ENCODE results near the gene C2CD2L. TPM values are rescaled to one million over a fixed set of nuclear protein-coding genes. Genes with fewer than 3 reads are reported as not detected.

The C2CD2L gene
- total and polyA plus RNA-seq, 2 of the 4 experiments (the other 2 are of a cell fraction), result 2.2 to 8.7 TPM

- in situ Hi-C loops (cut with MboI; ENCODE audit: low sequenced_read_pairs), result no loop called here
- Histone ChIP-seq H3K27me3 (ENCODE audit: control insufficient read depth, insufficient read depth, low read length) (no peaks in the 10 kb centered on the region), H3K9me1 (ENCODE audit: insufficient read depth, low read length) (peaks cover 21% of the 10 kb centered on the region), H3K4ac (ENCODE audit: low read depth, low read length) (no peak overlapping the region), H4K5ac (ENCODE audit: low read depth, low read length) (no peak overlapping the region), H3K56ac (ENCODE audit: extremely low read depth, insufficient read depth, low read length) (no peak overlapping the region), H3K27ac (ENCODE audit: insufficient read depth, low read length) (no peak overlapping the region), H2AK9ac (replicated peaks; ENCODE audit: low read depth, low read length, poor library complexity) (peak overlapping the region; percentile 48), H3K36me3 (ENCODE audit: control insufficient read depth, insufficient read depth, low read length) (peaks cover 29% of the 10 kb centered on the region), H3K9me3 (ENCODE audit: control insufficient read depth, insufficient read depth, low read length) (no peaks in the 10 kb centered on the region), H3K23ac (ENCODE audit: low read depth, low read length) (no peak overlapping the region), H2AK5ac (ENCODE audit: low read depth, low read length) (no peak overlapping the region), H2BK20ac (ENCODE audit: low read depth, low read length) (no peak overlapping the region), H4K20me1 (ENCODE audit: insufficient read depth, low read length) (peaks cover 4% of the 10 kb centered on the region; the same call in 1 of the 2 replicates), H2AFZ (replicated peaks; ENCODE audit: low read length, poor library complexity) (no peak overlapping the region), H2BK5ac (ENCODE audit: low read depth, low read length, poor library complexity, severe bottlenecking) (no peak overlapping the region), H3K4me1 (ENCODE audit: control insufficient read depth, insufficient read depth, low read length) (peaks cover 9% of the 10 kb centered on the region), H3K79me1 (ENCODE audit: low read depth in 1 of 2, low read length in 2 of 2) (peaks cover 21 to 47% of the 10 kb centered on the region in 2 experiments), H3K4me3 (ENCODE audit: insufficient read depth, low read depth, low read length) (no peak overlapping the region), H3K9ac (ENCODE audit: low read depth, low read length) (no peak overlapping the region), H4K91ac (ENCODE audit: insufficient read depth, low read depth, low read length) (no peak overlapping the region), H2BK120ac (ENCODE audit: low read depth, low read length) (no peak overlapping the region), H4K8ac (ENCODE audit: low read depth in 2 of 2, low read length in 2 of 2) (no peak overlapping the region), H2BK15ac (ENCODE audit: low read depth, low read length) (no peak overlapping the region), H3K18ac (ENCODE audit: low read depth, low read length) (no peak overlapping the region), H3K4me2 (ENCODE audit: low read depth, low read length) (no peak overlapping the region), H3K14ac (replicated peaks; ENCODE audit: low read depth, low read length) (no peak overlapping the region)
- ChIA-PET POLR2A (ENCODE audit: unreplicated experiment) (no interaction called here), CTCF (no interaction called here)
- TF ChIP-seq RCOR1 (IDR thresholded peaks at IDR 0.05; ENCODE audit: insufficient replicate concordance, low read length) (no peak), USF2 (IDR thresholded peaks at IDR 0.05; ENCODE audit: low read depth, low read length) (no peak), FOS (IDR thresholded peaks at IDR 0.05; ENCODE audit: low read depth, low read length) (no peak), MXI1 (IDR thresholded peaks at IDR 0.05; ENCODE audit: borderline replicate concordance, low read depth, low read length) (no peak), BHLHE40 (IDR thresholded peaks at IDR 0.05; ENCODE audit: low read depth, low read length) (no peak), MAFK (IDR thresholded peaks at IDR 0.05; ENCODE audit: low read depth, low read length) (no peak), CEBPB (IDR thresholded peaks at IDR 0.05; ENCODE audit: low read depth, low read length) (no peak), ELK1 (IDR thresholded peaks at IDR 0.05; ENCODE audit: borderline replicate concordance, low read depth, low read length) (no peak), MAZ (IDR thresholded peaks at IDR 0.05; ENCODE audit: borderline replicate concordance, low read depth, low read length) (no peak), SMC3 (IDR thresholded peaks at IDR 0.05; ENCODE audit: low read depth, low read length) (no peak), CHD1 (IDR thresholded peaks at IDR 0.05; ENCODE audit: low read depth, low read length) (no peak), POLR2A (IDR thresholded peaks at IDR 0.05; ENCODE audit: low read depth, low read length) (no peak), NFE2L2 (IDR thresholded peaks at IDR 0.05; ENCODE audit: low read depth, low read length) (no peak), RAD21 (IDR thresholded peaks at IDR 0.05; ENCODE audit: low read length) (no peak), RFX5 (IDR thresholded peaks at IDR 0.05; ENCODE audit: low read depth, low read length) (no peak), CTCF (conservative IDR thresholded peaks at IDR 0.05; ENCODE audit: low read depth, low read length) (no peak)
- dilution Hi-C loops (cut with HindIII; ENCODE audit: low sequenced_read_pairs, unreplicated experiment), result no loop called here
- BruUV-seq (replicated peaks), result no TSS peak
- WGBS, 2 experiments (ENCODE audit: extremely low coverage in 2 of 2, insufficient read length in 1 of 2), result no CpG with 5 or more reads among the region's 10 CpGs
- ATAC-seq (ENCODE audit: low read depth), result no peak
- intact Hi-C loops (cut with micrococcal nuclease), result no loop called here
- DNase-seq, result no peak
Observed at GRCh38 chr11:119110439-119110838, 3.3 kb downstream of the C2CD2L start.
